Ishikawa (cell line): Measurements from ENCODE around the gene SLC29A2.

Experiments used
- CEBPB ChIP-seq: IDR thresholded peaks from 2 replicates; pipeline ENCODE4 v1.6.1; 2012
- CREB1 ChIP-seq: IDR thresholded peaks from 2 replicates; pipeline ENCODE4 v1.6.1; 2012; ENCODE audit warnings: low read depth
- EGR1 ChIP-seq: IDR thresholded peaks from 2 replicates; pipeline ENCODE4 v1.6.1; 2012
- EP300 ChIP-seq: IDR thresholded peaks from 2 replicates; pipeline ENCODE4 v1.6.1; 2012; ENCODE audit warnings: borderline replicate concordance
- FOXM1 ChIP-seq: IDR thresholded peaks from 2 replicates; pipeline ENCODE4 v1.6.1; 2012; ENCODE audit warnings: low read depth, borderline replicate concordance
- MAX ChIP-seq: IDR thresholded peaks from 2 replicates; pipeline ENCODE4 v1.6.1; 2012
- NFIC ChIP-seq: IDR thresholded peaks from 2 replicates; pipeline ENCODE4 v1.6.1; 2012
- RAD21 ChIP-seq: IDR thresholded peaks from 2 replicates; pipeline ENCODE4 v1.6.1; 2012; ENCODE audit warnings: low read depth
- TAF1 ChIP-seq: IDR thresholded peaks from 2 replicates; pipeline ENCODE4 v1.6.1; 2012; ENCODE audit warnings: low read depth, mild to moderate bottlenecking
- TCF12 ChIP-seq: IDR thresholded peaks from 2 replicates; pipeline ENCODE4 v1.6.1; 2012; ENCODE audit warnings: low read depth
- USF1 ChIP-seq: IDR thresholded peaks from 2 replicates; pipeline ENCODE4 v1.6.1; 2012
- YY1 ChIP-seq: IDR thresholded peaks from 2 replicates; pipeline ENCODE4 v1.6.1; 2012; ENCODE audit warnings: low read depth
- ZBTB7A ChIP-seq: IDR thresholded peaks from 2 replicates; pipeline ENCODE4 v1.6.1; 2012; ENCODE audit warnings: low read depth
- TF ChIP-seq, protein P1 (sequence below): IDR thresholded peaks from 2 replicates; pipeline ENCODE4 v1.6.1; 2012; ENCODE audit warnings: low read depth, mild to moderate bottlenecking

- TF ChIP-seq TCF12 (no peak), EGR1 (no peak), NFIC (no peak), RAD21 (no peak), TAF1 (no peak), CEBPB (no peak), MAX (no peak; the same call in 1 of the 2 replicates), CREB1 (no peak), YY1 (no peak), EP300 (no peak), FOXM1 (no peak), USF1 (no peak), ZBTB7A (no peak)
- TF ChIP-seq, protein P1, sequence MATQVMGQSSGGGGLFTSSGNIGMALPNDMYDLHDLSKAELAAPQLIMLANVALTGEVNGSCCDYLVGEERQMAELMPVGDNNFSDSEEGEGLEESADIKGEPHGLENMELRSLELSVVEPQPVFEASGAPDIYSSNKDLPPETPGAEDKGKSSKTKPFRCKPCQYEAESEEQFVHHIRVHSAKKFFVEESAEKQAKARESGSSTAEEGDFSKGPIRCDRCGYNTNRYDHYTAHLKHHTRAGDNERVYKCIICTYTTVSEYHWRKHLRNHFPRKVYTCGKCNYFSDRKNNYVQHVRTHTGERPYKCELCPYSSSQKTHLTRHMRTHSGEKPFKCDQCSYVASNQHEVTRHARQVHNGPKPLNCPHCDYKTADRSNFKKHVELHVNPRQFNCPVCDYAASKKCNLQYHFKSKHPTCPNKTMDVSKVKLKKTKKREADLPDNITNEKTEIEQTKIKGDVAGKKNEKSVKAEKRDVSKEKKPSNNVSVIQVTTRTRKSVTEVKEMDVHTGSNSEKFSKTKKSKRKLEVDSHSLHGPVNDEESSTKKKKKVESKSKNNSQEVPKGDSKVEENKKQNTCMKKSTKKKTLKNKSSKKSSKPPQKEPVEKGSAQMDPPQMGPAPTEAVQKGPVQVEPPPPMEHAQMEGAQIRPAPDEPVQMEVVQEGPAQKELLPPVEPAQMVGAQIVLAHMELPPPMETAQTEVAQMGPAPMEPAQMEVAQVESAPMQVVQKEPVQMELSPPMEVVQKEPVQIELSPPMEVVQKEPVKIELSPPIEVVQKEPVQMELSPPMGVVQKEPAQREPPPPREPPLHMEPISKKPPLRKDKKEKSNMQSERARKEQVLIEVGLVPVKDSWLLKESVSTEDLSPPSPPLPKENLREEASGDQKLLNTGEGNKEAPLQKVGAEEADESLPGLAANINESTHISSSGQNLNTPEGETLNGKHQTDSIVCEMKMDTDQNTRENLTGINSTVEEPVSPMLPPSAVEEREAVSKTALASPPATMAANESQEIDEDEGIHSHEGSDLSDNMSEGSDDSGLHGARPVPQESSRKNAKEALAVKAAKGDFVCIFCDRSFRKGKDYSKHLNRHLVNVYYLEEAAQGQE, result no peak
Observed at GRCh38 chr11:66369073-66369894, 2.3 kb downstream of the SLC29A2 start.
